ENCODE data around the gene RTKN2. TPM values are rescaled to one million over a fixed set of nuclear protein-coding genes. Genes with fewer than 3 reads are reported as not detected.

Gene RTKN2
- total RNA-seq, 1 experiment from 2014 or later, result 21.3 TPM

- peaks cover 35% of the 10 kb centered on the region for H3K36me3 ChIP-seq (ENCODE audit: control insufficient read depth, insufficient read depth, low read length)
- BruUV-seq (replicated peaks), result no TSS peak
- ATAC-seq (no peak), DNase-seq (ENCODE audit: low read depth, low spot score) (no peak)
- ChIA-PET CTCF (no interaction called here), POLR2A (no interaction called here)
- in situ Hi-C loops (cut with HindIII; ENCODE audit: low pct_unique_long_range_greater_than_20kb, low sequenced_read_pairs) (loop anchor here (25.0 kb wide), 1 partner anchor 128 kb away; no protein-coding TSS in a partner anchor), intact Hi-C loops (cut with micrococcal nuclease; ENCODE audit: unreplicated experiment) (no loop called here)
- no peaks in the 10 kb centered on the region for H3K9me3 ChIP-seq (ENCODE audit: control insufficient read depth, insufficient read depth, low read depth, low read length)
- H3K4me3 ChIP-seq (ENCODE audit: low read depth in 2 of 2, low read length in 2 of 2), result no peak overlapping the region
- TF ChIP-seq, protein P1, sequence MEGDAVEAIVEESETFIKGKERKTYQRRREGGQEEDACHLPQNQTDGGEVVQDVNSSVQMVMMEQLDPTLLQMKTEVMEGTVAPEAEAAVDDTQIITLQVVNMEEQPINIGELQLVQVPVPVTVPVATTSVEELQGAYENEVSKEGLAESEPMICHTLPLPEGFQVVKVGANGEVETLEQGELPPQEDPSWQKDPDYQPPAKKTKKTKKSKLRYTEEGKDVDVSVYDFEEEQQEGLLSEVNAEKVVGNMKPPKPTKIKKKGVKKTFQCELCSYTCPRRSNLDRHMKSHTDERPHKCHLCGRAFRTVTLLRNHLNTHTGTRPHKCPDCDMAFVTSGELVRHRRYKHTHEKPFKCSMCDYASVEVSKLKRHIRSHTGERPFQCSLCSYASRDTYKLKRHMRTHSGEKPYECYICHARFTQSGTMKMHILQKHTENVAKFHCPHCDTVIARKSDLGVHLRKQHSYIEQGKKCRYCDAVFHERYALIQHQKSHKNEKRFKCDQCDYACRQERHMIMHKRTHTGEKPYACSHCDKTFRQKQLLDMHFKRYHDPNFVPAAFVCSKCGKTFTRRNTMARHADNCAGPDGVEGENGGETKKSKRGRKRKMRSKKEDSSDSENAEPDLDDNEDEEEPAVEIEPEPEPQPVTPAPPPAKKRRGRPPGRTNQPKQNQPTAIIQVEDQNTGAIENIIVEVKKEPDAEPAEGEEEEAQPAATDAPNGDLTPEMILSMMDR (IDR thresholded peaks at IDR 0.05), result no peak
- TF ChIP-seq TCF7L2 (IDR thresholded peaks at IDR 0.05; ENCODE audit: low read depth, low read length) (no peak), REST (IDR thresholded peaks at IDR 0.05; ENCODE audit: insufficient read depth in 1 of 2, low read depth in 2 of 2, low read length in 1 of 2) (no peak), POLR2AphosphoS5 (IDR thresholded peaks at IDR 0.05; ENCODE audit: low read depth, low read length) (no peak), SIN3A (IDR thresholded peaks at IDR 0.05; ENCODE audit: borderline replicate concordance, insufficient read depth, low read depth, low read length) (no peak)
- H3K4me1 ChIP-seq (ENCODE audit: control insufficient read depth, insufficient read depth, low read length), result peaks cover 15% of the 10 kb centered on the region
- no peaks in the 10 kb centered on the region for H3K27me3 ChIP-seq (ENCODE audit: control insufficient read depth, insufficient read depth, low read length)
- H3K27ac ChIP-seq (ENCODE audit: low read length), result peak overlapping the region; percentile 0; the same call in 1 of the 2 replicates
These were observed 9.2 kb downstream of the RTKN2 start for GRCh38 chr10:62259456-62259855.

DNA sequence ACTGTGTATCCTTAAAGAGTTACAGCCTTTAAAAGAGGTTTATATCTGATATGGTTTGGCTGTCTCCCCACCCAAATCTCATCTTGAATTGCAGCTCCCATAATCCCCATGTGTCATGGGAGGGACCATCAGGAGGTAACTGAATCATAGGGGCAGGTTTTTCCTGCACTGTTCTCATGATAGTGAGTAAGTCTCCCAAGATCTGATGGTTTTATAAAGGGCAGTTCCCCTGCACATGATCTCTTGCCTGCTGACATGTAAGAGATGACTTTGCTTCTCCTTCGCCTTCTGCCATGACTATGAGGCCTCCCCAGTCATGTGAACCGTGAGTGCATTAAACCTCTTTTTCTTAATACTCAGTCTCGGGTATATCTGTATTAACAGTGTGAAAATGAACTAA is 9.7 kb downstream of the RTKN2 start:
- intact Hi-C loops (cut with micrococcal nuclease; ENCODE audit: unreplicated experiment) (no loop called here), in situ Hi-C loops (cut with HindIII; ENCODE audit: low pct_unique_long_range_greater_than_20kb, low sequenced_read_pairs) (loop anchor here (25.0 kb wide), 1 partner anchor 128 kb away; no protein-coding TSS in a partner anchor)
- ATAC-seq (no peak), DNase-seq (ENCODE audit: low read depth, low spot score) (no peak)
- ChIA-PET POLR2A (no interaction called here), CTCF (interaction anchor here (0.6 kb wide), 1 partner anchor 362 kb away, joined by 5 read pairs; no protein-coding TSS in a partner anchor)
- TF ChIP-seq SIN3A (IDR thresholded peaks at IDR 0.05; ENCODE audit: borderline replicate concordance, insufficient read depth, low read depth, low read length), result no peak
- TF ChIP-seq TCF7L2 (IDR thresholded peaks at IDR 0.05; ENCODE audit: low read depth, low read length), result no peak
- TF ChIP-seq, protein P1 (IDR thresholded peaks at IDR 0.05), result no peak
- TF ChIP-seq REST (IDR thresholded peaks at IDR 0.05; ENCODE audit: insufficient read depth in 1 of 2, low read depth in 2 of 2, low read length in 1 of 2), result no peak
- TF ChIP-seq POLR2AphosphoS5 (IDR thresholded peaks at IDR 0.05; ENCODE audit: low read depth, low read length), result no peak
- Histone ChIP-seq H3K36me3 (ENCODE audit: control insufficient read depth, insufficient read depth, low read length) (peaks cover 32% of the 10 kb centered on the region), H3K27me3 (ENCODE audit: control insufficient read depth, insufficient read depth, low read length) (no peaks in the 10 kb centered on the region), H3K4me3 (ENCODE audit: low read depth in 2 of 2, low read length in 2 of 2) (no peak overlapping the region), H3K27ac (ENCODE audit: low read length) (no peak overlapping the region), H3K4me1 (ENCODE audit: control insufficient read depth, insufficient read depth, low read length) (peaks cover 10% of the 10 kb centered on the region), H3K9me3 (ENCODE audit: control insufficient read depth, insufficient read depth, low read depth, low read length) (no peaks in the 10 kb centered on the region)
- no TSS peak for BruUV-seq (replicated peaks)

Data from Panc1 (cell line).